Dermis blood vessel endothelial cell (primary cell): ENCODE data around the gene PRSS8. TPM values are rescaled to one million over a fixed set of nuclear protein-coding genes. Genes with fewer than 3 reads are reported as not detected.
"Not testable (repeated sequence)": the region's sequence is repeated elsewhere in the genome, so short reads cannot be mapped to it uniquely, and the experiment has no call there.

ENCODE experiments used
- DNase-seq: peaks from one replicate; pipeline ENCODE4 v3.0.0; 2010
- total RNA-seq: library from RNA; depleted of rRNA; stranded (reverse); fragments of >200 nt; gene quantifications from 2 replicates; pipeline ENCODE4 v1.2.3, GENCODE V29; 2014

PRSS8 gene
- total RNA-seq, 1 donor from 2014 or later: not detected

DNA sequence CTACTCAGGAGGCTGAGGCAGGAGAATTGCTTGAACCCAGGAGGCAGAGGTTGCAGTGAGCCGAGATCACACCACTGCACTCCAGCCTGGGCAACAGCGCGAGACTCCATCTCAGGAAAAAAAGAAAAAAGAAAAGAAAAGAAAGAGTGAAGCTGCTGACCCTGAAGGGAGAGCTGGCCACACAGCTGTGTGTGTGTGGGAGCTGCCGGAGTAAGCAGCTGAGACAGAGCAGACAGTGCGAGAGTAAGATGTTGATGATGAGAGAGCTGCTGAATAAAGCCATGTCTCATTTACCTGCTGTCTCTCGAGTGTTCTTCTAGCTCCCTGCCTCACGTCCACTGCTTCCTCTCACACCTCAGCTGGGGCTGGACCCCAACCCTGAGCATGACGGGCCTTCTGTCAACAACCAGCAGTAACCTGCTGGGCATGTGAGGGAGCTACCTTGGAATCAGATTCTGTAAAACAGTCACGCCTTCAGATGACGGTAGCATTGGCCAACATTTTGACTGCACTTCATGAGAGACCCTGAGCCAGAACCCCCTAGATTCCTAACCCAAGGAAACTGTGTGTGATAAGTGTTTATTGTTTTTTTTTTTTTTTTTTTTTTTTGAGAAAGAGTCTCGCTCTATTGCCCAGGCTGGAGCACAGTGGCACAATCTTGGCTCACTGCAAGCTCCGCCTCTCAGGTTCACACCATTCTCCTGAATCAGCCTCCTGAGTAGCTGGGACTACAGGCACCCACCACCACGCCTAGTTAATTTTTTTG is 34.5 kb downstream of the PRSS8 start:
- DNase-seq: not testable (repeated sequence)

DNA sequence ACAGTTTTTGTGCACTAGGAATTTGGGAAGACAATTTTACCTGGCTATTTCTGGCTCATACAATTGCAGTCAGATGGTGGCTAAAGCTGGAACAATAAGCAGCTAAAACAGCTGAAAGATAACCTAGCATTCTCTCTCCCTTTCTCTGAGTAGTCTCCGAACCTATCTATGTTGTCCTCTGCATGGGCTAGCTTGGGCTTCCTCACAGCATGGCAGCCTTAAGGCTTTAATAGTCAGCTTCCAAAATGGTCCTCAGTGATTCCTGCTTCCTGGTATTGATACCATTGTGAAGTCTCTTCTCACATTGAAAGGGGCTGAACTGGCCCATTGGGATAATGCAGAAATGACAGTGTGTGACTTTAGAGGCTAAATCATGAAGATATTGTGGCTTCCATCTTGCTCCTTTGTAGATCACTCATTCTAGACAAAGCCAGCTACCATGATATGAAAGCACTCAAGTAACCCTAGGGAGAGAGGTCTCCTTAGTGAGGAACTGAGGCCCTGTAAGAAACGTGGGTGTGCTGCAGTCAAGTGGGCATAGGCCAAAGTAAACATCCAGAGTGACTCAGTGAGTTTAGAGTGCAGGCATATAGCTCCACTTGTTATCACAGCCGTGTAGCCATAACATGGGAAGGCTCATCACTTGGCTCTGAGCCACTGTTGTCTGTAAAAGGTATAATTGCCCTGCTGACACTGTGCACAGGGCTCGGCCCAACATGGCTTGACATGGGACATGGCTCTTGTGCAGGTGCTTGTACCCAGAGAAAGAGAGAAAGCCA is 35.5 kb downstream of the PRSS8 start:
- peak; percentile 25 for DNase-seq

DNA sequence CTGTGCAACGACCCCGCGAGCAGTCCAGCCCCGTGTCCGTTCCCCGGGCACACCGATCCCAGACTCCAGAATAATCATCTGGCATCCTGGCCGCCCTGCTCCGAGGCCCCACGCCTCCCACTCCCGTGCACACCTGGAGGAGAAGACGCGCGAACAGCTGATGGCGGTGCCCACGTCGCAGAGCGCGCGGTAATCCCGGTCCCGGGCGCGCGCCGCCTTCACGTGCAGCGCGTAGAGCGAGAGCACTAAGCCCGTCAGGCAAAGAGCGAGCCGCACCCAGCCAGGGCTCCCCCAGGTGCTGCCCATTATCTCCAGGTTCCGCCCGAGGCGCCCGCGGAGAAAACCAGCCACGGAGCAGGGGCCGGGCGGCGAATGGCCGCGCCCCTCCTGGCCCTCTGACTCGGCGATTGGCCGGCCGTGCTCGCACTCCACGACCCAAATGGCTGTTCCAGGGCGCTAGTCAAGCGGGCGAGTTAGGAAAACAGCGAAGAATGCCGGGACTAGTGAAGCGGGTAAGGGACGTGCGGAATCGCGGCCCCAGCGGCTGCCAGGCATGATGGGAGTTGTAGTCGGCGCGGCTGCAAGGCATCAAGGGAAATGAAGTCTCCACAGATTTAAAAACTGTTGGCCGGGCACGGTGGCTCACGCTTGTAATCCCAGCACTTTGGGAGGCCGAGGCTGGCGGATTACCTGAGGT is 41.0 kb downstream of the PRSS8 start, which contains the start of gene VKORC1:
Gene VKORC1 (minus strand): TSS at position 374 of the 697 bp plus-strand sequence. CDS start 68 bp downstream, at position 306.
- peak; percentile 98 for DNase-seq

DNA sequence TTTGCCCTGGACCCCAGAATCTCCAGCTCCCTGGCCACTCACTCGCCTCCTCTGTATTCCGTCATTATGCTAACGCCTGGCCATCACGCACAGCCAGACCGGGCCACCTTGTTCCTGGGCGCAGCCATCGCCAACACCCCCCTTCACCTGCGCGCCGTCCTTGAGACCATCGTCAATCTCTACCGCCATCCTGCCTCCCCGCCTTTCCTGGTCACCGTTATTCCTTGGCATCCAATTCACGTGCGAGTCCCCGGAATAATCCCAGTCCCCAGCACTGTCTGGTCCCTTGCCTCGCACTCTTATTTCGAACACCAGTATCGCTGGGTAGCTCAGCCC is 41.5 kb downstream of the PRSS8 start:
- no peak for DNase-seq

DNA sequence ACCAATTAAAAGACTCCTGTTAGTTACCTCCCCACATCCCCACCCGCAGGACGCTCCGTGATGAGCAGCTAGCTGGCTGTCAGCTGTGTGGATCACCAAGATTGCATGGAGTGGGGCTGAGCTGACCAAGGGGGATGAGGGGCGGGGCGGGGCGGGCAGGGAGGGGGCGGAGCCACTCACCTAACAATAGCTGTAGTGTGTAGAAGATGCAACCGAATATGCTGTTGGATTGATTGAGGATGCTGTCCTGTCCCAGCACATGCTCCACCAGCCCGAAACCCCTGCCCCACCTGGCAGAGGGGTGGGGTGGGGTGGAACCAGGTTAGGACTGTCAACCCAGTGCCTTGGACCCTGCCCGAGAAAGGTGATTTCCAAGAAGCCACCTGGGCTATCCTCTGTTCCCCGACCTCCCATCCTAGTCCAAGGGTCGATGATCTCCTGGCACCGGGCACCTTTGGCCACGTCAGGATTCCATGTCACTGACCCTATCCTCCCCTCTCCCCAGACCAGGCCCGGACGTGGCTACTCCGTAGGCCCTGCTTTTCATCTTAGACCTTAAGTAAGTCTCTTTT is 42.3 kb downstream of the PRSS8 start:
- no peak for DNase-seq

DNA sequence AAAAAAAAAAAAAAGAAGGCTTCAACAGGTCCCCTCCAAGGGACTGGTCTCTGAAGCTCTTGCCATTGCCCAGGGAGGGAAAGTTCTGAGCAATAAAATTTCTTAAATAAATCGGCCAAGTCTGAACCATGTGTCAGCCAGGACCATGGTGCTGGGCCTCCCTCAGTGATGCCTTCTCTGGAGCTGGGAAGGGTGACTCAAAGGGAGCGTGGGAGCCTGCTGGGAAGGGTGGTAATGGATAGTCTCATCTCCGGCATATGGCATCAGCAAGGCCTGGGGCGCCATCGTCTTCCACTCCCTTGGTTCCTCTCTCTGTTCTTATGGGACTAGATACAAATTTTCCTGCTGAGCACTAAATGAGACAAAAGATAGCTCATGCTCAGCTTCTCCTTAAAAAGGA is 43.2 kb downstream of the PRSS8 start:
- DNase-seq: no peak

DNA sequence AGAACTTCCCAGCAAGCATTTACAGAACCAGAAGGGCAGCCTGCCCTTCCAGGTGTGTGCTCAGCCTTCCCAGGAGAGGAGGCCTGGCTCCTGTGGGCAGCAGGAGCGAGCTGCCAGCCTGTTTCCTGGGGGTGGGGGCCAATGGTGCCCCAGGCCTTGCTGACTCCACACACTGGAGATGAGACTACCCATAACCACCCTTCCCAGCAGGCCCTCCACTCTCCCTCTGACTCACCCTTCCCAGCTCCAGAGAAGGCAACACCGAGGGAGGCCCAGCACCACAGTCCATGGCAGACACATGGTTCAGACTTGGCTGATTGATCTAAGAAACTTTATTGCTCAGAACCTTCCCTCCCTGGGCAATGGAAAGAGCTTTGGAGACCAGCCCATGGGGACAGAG is 45.0 kb downstream of the PRSS8 start:
- no peak for DNase-seq

DNA sequence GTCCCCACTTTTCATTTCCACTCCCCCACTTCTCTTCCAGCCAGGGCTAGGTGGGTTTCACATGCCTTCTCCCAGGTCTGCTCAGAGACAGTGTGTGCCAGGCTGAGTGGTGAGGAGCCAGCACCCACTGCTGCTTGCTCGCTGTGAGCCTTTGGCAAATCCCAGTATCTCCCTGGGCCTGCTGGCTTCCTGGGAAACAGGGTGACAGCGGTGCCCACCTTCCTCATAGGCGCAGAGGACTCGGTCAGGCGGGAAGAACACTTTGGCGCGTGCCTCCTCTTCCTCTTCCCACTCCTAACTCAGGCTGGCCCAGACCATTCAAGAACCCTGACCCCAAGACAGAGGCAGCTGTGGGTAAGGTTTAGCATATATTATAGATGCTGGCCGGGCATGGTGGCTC is 46.3 kb downstream of the PRSS8 start:
- no peak for DNase-seq

DNA sequence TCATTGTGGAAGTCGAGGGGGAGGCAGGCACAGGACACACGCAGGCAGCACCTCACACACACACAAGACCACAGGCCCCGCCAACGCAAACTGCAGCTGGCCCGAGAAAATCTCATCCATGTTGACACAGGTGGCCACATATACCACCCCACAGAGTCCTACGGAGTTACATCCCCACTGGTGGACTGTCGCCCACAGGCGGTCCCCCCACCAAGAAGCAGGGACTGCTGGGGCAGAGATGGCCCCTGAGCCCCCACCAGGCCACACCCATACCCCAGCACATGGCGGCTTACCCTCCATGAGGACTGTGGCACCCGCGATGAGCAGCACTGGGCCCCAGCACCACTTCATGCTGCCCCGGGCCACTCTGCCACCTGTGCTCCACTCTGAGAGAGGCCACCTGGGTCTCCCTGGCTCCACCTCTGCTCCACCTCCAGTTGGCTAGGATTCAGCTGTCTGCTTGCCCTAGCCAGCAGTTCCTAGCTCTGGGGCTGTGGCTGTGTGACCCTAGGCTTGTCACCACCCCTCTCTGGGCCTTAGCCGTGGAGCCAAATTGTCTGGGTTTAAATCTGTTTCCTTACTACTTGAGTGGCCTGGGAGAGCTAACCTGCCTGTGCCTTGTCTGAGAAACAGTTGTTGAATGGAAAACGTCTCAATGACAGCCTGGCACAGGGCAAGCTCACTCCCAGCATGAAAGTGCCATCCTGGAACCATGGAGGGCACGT is 46.9 kb downstream of the PRSS8 start, which contains the start of gene PRSS53:
Gene PRSS53 (minus strand): TSS at position 485 of the 725 bp plus-strand sequence. CDS start 134 bp downstream, at position 351.
- no peak for DNase-seq

DNA sequence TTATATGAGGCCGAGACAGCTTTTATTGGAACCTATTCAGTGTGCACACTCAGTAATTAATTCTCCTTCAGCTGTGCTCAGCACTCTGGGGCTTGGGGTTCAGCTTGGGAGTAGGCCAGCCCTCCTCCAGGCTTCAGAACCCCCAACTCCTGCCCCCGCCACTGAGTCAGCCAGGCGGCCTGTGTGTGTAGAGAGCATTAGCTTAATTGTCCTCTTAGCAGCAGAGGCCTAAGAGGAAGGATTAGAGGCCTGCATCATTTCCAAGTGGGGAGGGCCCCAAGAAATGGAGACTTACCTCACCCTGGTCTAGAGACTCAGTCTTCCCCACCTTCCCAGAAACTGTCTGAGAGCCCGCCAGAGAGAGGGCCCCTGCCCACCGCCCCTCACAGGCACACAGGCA is 47.6 kb downstream of the PRSS8 start:
- no peak for DNase-seq

DNA sequence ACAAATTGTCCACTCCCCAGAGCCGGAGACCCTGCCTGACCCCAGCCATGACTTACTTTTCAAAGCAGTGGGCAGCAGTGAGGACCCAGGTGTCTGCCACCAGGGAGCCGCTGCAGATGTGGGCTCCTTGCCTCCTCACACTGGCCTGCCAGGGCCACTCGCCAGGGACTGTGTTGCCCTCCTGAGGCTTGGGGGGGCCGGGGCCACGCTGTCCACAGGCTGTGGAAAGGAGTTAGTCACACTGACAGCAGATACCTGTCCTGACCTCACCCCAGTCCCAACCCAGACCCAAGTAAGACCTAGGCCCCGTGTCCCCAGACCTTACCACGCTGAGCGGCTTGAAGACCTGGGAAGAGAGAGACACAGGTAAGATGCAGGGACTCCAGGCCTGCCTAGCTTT is 48.0 kb downstream of the PRSS8 start:
- DNase-seq: no peak

DNA sequence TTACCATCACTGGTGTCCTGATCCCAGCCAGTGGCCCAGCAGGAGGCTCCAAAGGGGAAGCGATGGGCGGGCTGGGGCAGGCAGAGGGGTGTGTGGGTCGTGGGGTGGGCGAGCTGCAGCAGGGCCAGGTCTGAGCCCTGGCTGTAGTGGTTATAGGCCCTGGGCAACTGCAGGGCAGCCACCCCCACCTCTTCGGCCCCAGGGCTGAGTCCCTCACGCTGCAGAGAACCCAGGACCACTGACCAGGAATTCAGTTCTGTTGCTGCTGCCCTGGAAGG is 49.0 kb downstream of the PRSS8 start:
- DNase-seq: no peak

DNA sequence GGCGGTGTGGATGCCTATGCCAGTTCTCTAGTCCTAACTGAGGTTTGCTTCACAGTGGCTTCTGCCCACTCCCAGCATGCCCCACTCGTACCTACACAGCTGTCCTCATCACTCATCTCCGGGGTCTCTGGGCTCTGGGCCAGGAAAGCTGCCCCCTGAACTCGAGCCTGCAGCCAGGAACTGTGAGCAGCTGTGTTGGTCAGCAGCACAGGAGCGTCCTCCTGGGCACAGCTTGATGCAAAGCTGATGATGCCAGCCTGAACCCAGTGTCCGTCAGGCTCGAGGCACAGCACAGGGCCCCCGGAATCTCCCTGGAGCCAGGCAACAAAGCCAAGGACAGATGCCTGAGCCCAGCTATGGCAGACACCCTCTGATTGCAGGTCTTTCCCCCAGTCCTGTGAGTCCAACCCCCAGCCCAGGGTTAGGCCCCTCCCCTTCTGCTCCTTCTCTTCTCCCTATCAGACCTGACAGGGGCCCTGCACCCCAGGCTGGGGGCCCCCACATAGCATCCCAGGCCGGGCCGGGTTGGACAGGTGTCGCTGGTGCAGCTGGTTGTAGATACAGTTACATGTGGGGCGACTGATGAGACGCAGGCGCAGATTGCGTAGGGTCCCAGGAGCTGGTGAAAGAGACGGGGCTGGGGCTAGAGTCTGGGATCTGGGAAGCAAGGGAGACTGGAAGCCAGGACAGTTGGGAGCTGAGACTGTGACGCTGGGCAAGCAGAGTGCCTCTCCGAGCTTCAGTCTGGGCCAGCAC is 49.5 kb downstream of the PRSS8 start:
- no peak for DNase-seq

DNA sequence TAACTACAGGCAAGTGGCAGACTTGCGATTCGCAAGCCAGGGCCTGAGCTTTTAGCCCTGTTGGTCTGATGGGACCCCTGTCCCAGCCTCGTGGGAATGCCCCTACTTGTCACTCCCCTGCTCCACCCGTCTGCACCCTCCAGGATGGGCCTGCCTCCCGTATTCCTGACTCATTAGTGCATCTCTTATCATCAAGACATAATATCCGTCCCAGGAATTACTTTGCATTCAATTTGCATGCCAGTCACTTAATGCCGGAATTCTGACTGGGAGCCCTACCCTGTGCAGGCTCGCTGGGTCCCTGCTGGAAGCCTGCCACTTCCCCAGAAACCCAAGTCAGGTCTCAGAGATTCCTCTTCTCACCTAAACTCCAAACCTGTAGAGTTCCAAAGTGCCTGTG is 50.1 kb downstream of the PRSS8 start:
- DNase-seq: no peak

DNA sequence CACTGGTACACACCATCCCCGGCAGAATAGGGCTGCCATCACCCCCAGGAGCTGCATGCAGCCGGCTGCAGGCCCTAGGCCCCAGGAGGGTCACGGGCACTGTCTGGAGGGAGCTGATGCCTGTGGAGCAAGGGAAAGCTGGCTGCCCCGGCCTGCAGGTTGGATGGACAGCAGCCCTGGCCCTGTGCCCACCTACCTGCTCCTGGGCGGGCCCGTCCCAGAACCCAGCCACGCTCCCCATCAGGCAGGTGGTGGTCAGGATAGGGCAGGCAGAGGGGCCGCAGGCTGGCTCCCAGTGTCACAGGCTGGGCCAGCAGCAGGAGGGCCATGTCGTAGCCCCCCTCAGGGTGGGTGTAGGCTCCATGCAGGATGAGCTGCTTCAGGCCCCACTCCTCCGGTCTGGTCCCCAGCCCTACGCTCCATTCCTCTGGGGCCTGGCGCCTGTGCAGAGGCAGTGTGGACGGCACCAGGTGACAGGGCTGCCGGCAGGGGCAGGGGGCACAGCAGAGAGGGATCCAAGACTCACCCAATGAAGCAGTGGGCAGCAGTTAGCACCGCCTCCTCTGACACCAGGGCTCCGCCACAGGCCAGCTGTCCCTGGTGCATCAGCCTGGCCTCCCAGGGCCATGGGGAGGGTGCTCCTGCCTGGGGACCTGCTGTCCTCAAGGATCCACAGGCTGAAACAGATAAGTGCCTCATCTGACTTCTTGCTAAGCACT is 50.8 kb downstream of the PRSS8 start:
- no peak for DNase-seq

DNA sequence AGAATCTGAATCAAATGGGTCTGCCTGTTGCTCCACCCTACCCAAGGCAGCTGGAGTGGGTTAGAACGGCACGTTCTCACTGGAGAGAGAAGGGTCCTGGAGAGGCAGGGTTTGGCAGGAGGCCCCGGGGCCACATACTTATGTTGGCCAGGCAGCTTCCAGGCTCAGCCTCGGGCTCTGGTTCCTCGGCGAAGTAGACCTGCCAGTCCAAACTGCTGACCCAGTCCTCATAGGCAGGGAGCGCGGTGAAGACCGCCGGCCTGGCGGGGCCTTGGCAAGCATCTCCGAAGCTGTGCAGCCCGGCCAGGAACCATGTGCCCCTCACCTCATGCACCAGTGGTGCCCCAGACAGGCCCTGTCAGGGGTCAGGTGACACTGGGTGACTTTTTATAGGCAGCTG is 51.5 kb downstream of the PRSS8 start:
- DNase-seq: no peak

DNA sequence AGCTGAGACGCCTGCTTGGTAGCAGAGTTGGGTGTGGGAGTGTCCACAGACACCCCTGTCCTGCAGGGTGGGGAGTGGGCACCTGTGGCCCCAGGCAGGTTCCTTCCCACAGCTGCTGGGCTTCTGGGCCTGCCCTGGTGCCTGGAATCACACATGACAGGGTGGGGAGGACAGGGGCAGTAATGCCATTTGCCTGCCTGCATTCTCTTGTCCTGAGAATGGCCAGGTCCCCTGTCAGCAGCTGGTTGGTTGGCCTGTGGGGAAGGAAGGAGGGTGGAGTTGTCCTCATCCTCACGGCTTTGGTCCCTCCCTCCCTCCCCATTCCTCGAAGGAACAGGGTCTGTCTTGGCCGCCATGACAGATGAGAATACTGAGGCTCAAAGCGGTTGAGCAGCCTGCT is 52.0 kb downstream of the PRSS8 start:
- DNase-seq: no peak

DNA sequence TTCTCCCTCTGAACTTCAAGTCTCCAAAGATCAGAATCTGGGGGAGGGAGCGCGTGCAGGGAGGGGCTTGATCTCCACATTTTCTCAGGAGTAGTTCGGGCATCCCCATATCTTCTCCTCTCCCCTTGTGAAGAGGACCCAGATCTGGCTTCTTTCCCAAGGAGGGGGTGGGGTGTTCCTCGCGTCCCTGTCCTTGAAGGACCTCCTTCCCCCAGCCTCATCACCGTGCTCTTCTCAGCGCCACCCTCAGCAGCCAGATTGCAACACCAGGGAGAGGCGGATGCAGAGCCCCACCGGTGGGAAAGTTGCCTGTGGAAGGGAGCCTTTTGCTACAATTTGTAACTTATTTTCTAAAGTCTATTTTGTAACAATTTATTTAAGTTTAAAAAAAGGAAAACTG is 52.4 kb downstream of the PRSS8 start:
- no peak for DNase-seq

DNA sequence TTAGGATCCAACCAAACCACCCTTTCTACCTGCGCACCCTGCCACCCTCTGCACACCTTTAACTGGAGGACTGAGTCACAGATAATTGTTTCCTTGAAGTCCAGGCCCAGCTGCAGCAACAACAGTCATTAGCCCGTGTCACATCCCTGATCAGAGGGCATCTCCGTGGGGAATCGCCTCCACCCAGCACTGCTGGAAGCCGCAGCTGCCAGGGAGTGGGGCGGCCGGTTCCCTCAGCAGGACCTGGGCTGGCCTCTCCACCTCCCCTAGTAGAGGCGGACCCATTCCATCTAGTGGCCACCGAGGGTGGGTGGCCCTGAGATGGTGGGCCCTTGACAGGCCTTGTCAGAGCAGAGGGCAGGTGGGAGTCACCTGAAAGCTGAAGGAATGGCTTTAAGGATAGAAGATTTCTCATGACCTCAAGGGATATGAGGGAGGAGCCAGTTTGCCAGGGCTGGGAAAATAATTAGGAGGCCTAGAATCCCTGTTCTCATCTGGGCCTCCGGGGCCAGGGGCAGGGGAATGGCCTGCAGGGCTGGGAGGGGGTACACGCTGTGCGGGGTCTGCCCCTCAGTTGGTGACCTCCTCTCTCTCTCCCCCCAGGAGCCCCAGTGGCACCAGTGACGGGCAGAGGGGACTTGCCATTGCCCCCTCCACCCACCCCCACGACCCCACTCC is 53.0 kb downstream of the PRSS8 start:
- no peak for DNase-seq
